ENCODE results near the gene C11orf68. TPM values are rescaled to one million over a fixed set of nuclear protein-coding genes. Genes with fewer than 3 reads are reported as not detected.

C11orf68 gene
- total RNA-seq, 1 experiment from 2014 or later, result 15.7 TPM

GRCh38 chr11:65927904-65928397 is 9.1 kb upstream of the C11orf68 start:
- H3K27ac ChIP-seq (ENCODE audit: insufficient read length, low read depth, low read length), result no peak overlapping the region
- H3K9me3 Mint-ChIP-seq, result no peaks in the 10 kb centered on the region
- no peak for TF ChIP-seq CTCF (conservative IDR thresholded peaks at IDR 0.05)
- H3K27me3 ChIP-seq (ENCODE audit: insufficient read depth, low read length), result no peaks in the 10 kb centered on the region
- no peak overlapping the region for H4K8ac ChIP-seq (replicated peaks; ENCODE audit: insufficient read length, low read depth, low read length)
- H3K79me1 ChIP-seq (ENCODE audit: insufficient read depth, low read depth, low read length, poor library complexity, severe bottlenecking), result no peaks in the 10 kb centered on the region
- peak overlapping the region in 1 of 3 experiments; percentile 21; a peak in 2 of 7 replicates for H3K27ac Mint-ChIP-seq
- H3K4me1 Mint-ChIP-seq, result peaks cover 10 to 32% of the 10 kb centered on the region in 2 experiments
- H2BK20ac ChIP-seq (ENCODE audit: low read depth, low read length, poor library complexity, severe bottlenecking), result no peak overlapping the region
- H2AK5ac ChIP-seq (ENCODE audit: insufficient read length, low read length), result no peak overlapping the region
- no peak overlapping the region for H2BK120ac ChIP-seq (ENCODE audit: low read depth, low read length, poor library complexity, severe bottlenecking)
- H3K4me2 ChIP-seq (ENCODE audit: insufficient read depth, insufficient read length, low read length), result no peak overlapping the region
- no peak overlapping the region for H3K4ac ChIP-seq (ENCODE audit: low read depth, low read length)
- H3K4me3 Mint-ChIP-seq, result no peak overlapping the region
- peaks cover 0 to 6% (median 5%) of the 10 kb centered on the region in 3 experiments; a peak in 4 of 7 replicates for H3K36me3 Mint-ChIP-seq (ENCODE audit: insufficient read depth in 1 of 3, low read depth in 3 of 3)
- DNase-seq, result no peak
- no peak overlapping the region for H3K56ac ChIP-seq (ENCODE audit: insufficient read length, low read depth, low read length)
- H3K23ac ChIP-seq (ENCODE audit: insufficient read length, low read depth, low read length), result no peak overlapping the region
- no peaks in the 10 kb centered on the region for H4K20me1 ChIP-seq (ENCODE audit: control insufficient read depth, insufficient read depth, insufficient read length)
- no peaks in the 10 kb centered on the region for H3K79me2 ChIP-seq (ENCODE audit: insufficient read depth, low read length)
- H3K27me3 Mint-ChIP-seq (ENCODE audit: low read depth), result no peaks in the 10 kb centered on the region
- H3T11ph ChIP-seq (ENCODE audit: low read length), result no peak overlapping the region
- H3K23me2 ChIP-seq (ENCODE audit: insufficient read length, low read depth, low read length, poor library complexity, severe bottlenecking), result no peaks in the 10 kb centered on the region
- no peak overlapping the region for H2BK15ac ChIP-seq (ENCODE audit: low read depth, low read length)
- no peak overlapping the region for H3K14ac ChIP-seq (ENCODE audit: insufficient read depth, low read length)
- no CpG with 5 or more reads among the region's 9 CpGs for WGBS (ENCODE audit: extremely low coverage, insufficient read length, low lambda C conversion rate)
- no peaks in the 10 kb centered on the region for H3K9me3 ChIP-seq (ENCODE audit: control insufficient read depth, low read depth, low read length)
- H3K4me1 ChIP-seq (ENCODE audit: insufficient read depth, low read length), result no peaks in the 10 kb centered on the region
- H2AFZ ChIP-seq (ENCODE audit: low read length), result no peak overlapping the region
- H3K18ac ChIP-seq (ENCODE audit: insufficient read length, low read depth, low read length), result no peak overlapping the region
- no peak overlapping the region for H4K91ac ChIP-seq (ENCODE audit: insufficient read length, low read depth, low read length)
- H4K5ac ChIP-seq (ENCODE audit: insufficient read length, low read depth, low read length), result no peak overlapping the region
- H3K9ac ChIP-seq (ENCODE audit: extremely low read depth, insufficient read length, low read length), result no peak overlapping the region
- H2BK12ac ChIP-seq (ENCODE audit: insufficient read length, low read depth, low read length), result no peak overlapping the region
- no peak overlapping the region for H2BK5ac ChIP-seq (ENCODE audit: insufficient read length, low read length)
